OCI-LY3 (cell line): ENCODE measurements around the gene SYCP2L.

Source experiments
- H2AFZ ChIP-seq: fragments of 200-600, 300-600 bp; shearing (Covaris generic); 2 replicates; pipeline ENCODE4 v1.6.0; 2014; ENCODE audit warnings: antibody characterized with exemption, low read depth, low read length
- H3K27ac ChIP-seq: fragments of 200-600, 300-600 bp; sonication (generic); 2 replicates; pipeline ENCODE4 v1.5.1; 2014; ENCODE audit warnings: mild to moderate bottlenecking, low read length, moderate library complexity, mixed read lengths
- H3K27me3 ChIP-seq: fragments of 200-600, 300-600 bp; sonication (generic); 2 replicates; pipeline ENCODE4 v1.6.1; 2014; ENCODE audit warnings: low read depth, low read length, mixed read lengths
- H3K36me3 ChIP-seq: fragments of 200-600, 300-600 bp; sonication (generic); replicated peaks from 2 replicates; pipeline ENCODE3; 2014; ENCODE audit warnings: low read depth, low read length, mixed read lengths
- H3K4me1 ChIP-seq: fragments of 300-600, 200-600 bp; sonication (generic); 2 replicates; pipeline ENCODE4 v1.6.1; 2014; ENCODE audit warnings: low read length, mixed read lengths
- H3K4me2 ChIP-seq: fragments of 200-600, 300-600 bp; sonication (generic); 2 replicates; pipeline ENCODE4 v1.6.1; 2014; ENCODE audit warnings: low read length, mixed read lengths
- H3K4me3 ChIP-seq: fragments of 300-600, 200-600 bp; sonication (generic); 2 replicates; pipeline ENCODE4 v1.5.1; 2014; ENCODE audit warnings: antibody characterized with exemption, mild to moderate bottlenecking, low read length, moderate library complexity
- H3K79me2 ChIP-seq: fragments of 300-600, 200-600 bp; shearing (Covaris generic); 2 replicates; pipeline ENCODE4 v1.6.1; 2014; ENCODE audit warnings: mild to moderate bottlenecking, low read length, mixed read lengths
- H3K9ac ChIP-seq: fragments of 300-600, 200-600 bp; shearing (Covaris generic); 2 replicates; pipeline ENCODE4 v1.6.0; 2014; ENCODE audit warnings: mild to moderate bottlenecking, low read length, moderate library complexity
- H3K9me3 ChIP-seq: fragments of 200-600, 300-600 bp; shearing (Covaris generic); 2 replicates; pipeline ENCODE4 v1.6.1; 2014; ENCODE audit warnings: low read length, mixed read lengths; ENCODE audit not compliant: insufficient read depth
- H4K20me1 ChIP-seq: fragments of 200-600, 300-600 bp; sonication (generic); 2 replicates; pipeline ENCODE4 v1.6.1; 2016; ENCODE audit warnings: low read length, mixed read lengths; ENCODE audit not compliant: insufficient read depth
- EZH2phosphoT487 ChIP-seq: fragments of 200-600 bp; shearing (Covaris generic); IDR thresholded peaks from 2 replicates; pipeline ENCODE4 v1.6.1; 2018; ENCODE audit warnings: antibody characterized with exemption, mixed run types, low read depth
- TF ChIP-seq, protein P1 (sequence below): fragments of 200-600, 300-600 bp; sonication (generic); IDR thresholded peaks from 2 replicates; pipeline ENCODE4 v1.5.1; 2014; ENCODE audit warnings: antibody characterized with exemption, low read length, low read depth

Gene SYCP2L

DNA sequence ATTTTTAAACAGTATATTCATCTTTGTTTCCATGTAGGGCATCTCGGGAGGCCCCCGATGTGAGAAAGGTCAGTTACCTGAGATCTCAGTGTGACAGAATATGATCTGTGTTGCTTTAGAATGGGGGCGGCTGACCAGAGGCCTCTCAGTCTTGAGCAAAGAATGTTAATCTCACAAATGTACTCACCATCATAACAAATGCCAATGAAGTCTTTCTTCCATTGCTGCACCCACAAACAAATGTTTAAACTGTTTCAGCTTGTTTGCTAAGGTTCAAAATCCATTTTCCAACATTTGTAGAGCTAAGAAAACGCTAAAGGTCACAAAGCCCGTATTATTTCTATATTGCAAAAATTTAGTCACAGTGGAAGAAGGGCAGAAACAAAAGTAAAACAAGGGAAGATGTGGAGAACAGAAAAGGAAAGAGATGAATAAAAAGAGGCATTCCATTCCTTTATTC lies 125.5 kb downstream of the SYCP2L start:
- H3K4me1 ChIP-seq, result peaks cover 9% of the 10 kb centered on the region
- H3K27ac ChIP-seq, result no peak overlapping the region
- no peak overlapping the region for H3K4me3 ChIP-seq
- no peaks in the 10 kb centered on the region for H3K79me2 ChIP-seq
- H3K36me3 ChIP-seq, result no peaks in the 10 kb centered on the region
- no peak overlapping the region for H3K9ac ChIP-seq
- H4K20me1 ChIP-seq, result no peaks in the 10 kb centered on the region
- TF ChIP-seq EZH2phosphoT487, result no peak
- TF ChIP-seq, protein P1, sequence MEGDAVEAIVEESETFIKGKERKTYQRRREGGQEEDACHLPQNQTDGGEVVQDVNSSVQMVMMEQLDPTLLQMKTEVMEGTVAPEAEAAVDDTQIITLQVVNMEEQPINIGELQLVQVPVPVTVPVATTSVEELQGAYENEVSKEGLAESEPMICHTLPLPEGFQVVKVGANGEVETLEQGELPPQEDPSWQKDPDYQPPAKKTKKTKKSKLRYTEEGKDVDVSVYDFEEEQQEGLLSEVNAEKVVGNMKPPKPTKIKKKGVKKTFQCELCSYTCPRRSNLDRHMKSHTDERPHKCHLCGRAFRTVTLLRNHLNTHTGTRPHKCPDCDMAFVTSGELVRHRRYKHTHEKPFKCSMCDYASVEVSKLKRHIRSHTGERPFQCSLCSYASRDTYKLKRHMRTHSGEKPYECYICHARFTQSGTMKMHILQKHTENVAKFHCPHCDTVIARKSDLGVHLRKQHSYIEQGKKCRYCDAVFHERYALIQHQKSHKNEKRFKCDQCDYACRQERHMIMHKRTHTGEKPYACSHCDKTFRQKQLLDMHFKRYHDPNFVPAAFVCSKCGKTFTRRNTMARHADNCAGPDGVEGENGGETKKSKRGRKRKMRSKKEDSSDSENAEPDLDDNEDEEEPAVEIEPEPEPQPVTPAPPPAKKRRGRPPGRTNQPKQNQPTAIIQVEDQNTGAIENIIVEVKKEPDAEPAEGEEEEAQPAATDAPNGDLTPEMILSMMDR, result no peak
- H3K9me3 ChIP-seq, result no peaks in the 10 kb centered on the region
- H2AFZ ChIP-seq, result no peak overlapping the region
- no peaks in the 10 kb centered on the region for H3K27me3 ChIP-seq
- no peak overlapping the region for H3K4me2 ChIP-seq

DNA sequence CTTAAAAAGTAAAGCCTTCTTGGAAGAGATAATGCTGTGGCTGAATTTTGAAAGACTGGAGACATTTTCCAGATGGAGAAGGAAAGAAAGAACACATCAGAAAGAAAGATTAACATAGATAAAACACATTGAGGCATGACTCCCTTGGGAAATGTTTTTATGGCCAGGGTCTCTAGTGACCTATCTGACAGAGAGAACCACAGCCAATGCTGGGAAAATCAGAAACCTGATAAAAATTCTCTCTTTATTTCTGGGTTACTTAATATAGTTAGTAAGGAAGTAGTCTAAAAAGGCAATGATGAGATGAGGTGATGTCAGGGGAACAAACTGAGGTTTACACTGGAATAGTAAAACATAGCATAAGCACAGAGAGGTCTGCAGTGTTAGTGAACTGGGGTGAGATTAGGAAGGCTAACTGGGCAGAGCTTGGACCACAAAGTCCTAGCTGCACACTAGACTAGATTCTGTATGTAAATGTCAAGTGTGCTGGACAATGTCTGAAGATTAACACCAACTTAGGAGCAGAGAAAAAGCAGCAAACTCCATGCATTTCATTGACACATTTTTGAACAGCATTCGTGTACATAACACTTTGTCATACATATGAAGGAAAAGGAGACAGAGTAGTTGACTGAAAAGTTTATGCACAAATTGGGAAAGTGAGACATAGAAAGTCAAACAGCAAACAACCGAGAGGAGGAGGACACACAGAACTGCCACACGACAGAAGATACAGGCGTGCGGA lies 126.3 kb downstream of the SYCP2L start:
- Histone ChIP-seq H3K4me2 (no peak overlapping the region), H3K36me3 (no peaks in the 10 kb centered on the region)

DNA sequence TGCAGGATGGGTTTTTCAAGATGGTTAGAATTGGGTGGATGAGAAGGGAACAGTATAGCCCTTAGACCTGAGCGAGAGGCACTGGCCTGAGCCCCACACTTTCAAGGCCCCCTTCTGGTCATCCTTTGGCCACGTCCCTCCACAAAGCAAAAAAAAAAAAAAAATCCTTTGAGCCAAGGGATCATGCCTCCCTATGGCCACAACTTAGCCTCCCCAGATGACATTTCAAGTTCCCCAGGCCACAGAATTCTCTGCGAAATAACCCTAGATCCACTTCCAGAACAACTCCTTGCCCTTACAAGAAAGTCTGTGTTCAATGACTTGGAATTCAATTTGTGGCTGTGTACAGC lies 126.8 kb downstream of the SYCP2L start:
- no peaks in the 10 kb centered on the region for H3K79me2 ChIP-seq
- H3K4me2 ChIP-seq, result no peak overlapping the region
- H3K4me1 ChIP-seq, result no peaks in the 10 kb centered on the region
- no peaks in the 10 kb centered on the region for H3K9me3 ChIP-seq
- no peak overlapping the region for H3K27ac ChIP-seq
- H3K27me3 ChIP-seq, result no peaks in the 10 kb centered on the region
- H3K4me3 ChIP-seq, result no peak overlapping the region
- H4K20me1 ChIP-seq, result no peaks in the 10 kb centered on the region
- TF ChIP-seq, protein P1, result no peak
- TF ChIP-seq EZH2phosphoT487, result no peak
- H3K36me3 ChIP-seq, result no peaks in the 10 kb centered on the region
- H3K9ac ChIP-seq, result no peak overlapping the region
- no peak overlapping the region for H2AFZ ChIP-seq

More for the DNA sequence above, 126.3 kb downstream of the SYCP2L start:
- no peak for TF ChIP-seq EZH2phosphoT487
- TF ChIP-seq, protein P1, result no peak
- H4K20me1 ChIP-seq, result no peaks in the 10 kb centered on the region
- no peak overlapping the region for H3K27ac ChIP-seq
- H3K27me3 ChIP-seq, result no peaks in the 10 kb centered on the region
- no peak overlapping the region for H3K9ac ChIP-seq
- H3K4me3 ChIP-seq, result no peak overlapping the region
- H3K9me3 ChIP-seq, result no peaks in the 10 kb centered on the region
- peaks cover 4% of the 10 kb centered on the region for H3K4me1 ChIP-seq
- no peaks in the 10 kb centered on the region for H3K79me2 ChIP-seq
- no peak overlapping the region for H2AFZ ChIP-seq

DNA sequence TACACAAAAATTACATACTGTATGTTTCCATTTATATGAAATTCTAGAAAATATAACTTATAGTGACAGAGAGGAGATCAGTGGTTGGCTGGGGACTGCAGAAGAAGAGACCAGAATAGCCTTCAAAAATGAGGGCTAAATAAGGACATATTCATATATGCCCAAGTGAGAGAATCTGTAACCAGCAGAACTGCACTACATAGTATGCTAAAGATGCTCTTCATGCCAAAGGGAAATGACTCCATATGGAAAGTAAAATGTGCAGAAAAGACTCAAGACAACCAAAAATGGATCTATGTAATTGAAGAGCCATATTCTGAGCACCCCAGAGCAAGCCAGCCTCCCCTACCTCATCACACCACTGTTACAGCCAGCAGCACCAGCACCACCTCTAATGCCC lies 128.2 kb downstream of the SYCP2L start:
- Histone ChIP-seq H3K4me3 (no peak overlapping the region), H3K9me3 (no peaks in the 10 kb centered on the region), H3K36me3 (no peaks in the 10 kb centered on the region), H3K4me1 (no peaks in the 10 kb centered on the region), H3K4me2 (no peak overlapping the region), H3K79me2 (no peaks in the 10 kb centered on the region), H3K27me3 (no peaks in the 10 kb centered on the region), H3K27ac (no peak overlapping the region), H4K20me1 (no peaks in the 10 kb centered on the region), H2AFZ (no peak overlapping the region), H3K9ac (no peak overlapping the region)
- no peak for TF ChIP-seq EZH2phosphoT487
- TF ChIP-seq, protein P1, result no peak
